ENCODE data around the gene ITPRIPL2. TPM values are rescaled to one million over a fixed set of nuclear protein-coding genes. Genes with fewer than 3 reads are reported as not detected.

The ITPRIPL2 gene
- total and polyA plus RNA-seq, 2 of the 13 experiments (the other 11 are each of a cell fraction or from before 2014, with no cell fraction given) = 5.9 to 12.6 TPM

DNA sequence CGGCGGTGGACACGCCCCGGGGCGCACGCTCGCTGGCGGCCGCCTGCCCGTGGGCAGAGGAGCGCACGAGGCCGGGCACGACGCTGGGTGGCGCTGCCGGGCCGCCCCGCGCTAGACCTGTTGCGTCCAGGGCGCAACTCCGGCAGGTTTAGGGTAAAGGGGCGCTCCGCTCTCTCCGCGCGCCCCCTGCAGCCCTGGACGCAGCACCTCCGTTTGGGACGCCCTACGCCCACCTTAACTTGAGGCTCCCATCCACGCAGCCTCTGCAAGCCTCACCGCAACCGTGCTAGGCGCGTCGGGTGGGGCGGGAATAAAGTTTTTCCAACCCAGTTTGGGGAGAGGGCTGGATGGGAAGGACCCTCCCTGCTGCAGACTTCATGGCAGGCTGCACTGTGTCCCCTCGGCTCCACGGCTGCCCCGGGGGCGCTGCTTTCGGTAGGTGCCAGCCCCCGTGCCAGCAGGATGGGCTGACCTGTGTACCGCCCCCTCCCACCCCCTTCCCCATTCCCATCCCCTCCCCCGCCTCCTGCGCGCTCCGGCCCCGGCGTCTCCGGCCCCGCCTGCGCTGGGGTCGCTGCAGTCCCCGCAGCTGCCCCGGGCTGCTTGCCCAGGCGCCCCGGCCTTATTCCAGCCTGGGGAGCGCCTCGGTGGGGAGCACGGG lies 54.1 kb downstream of the ITPRIPL2 start, which contains the start of gene SYT17 (continued):
- peak; percentile 99 for TF ChIP-seq HNRNPLL (IDR thresholded peaks at IDR 0.05; ENCODE audit: low read depth, low read length, poor library complexity, severe bottlenecking)
- TF ChIP-seq KLF13 (CRISPR knock-in tag; IDR thresholded peaks at IDR 0.05) = no peak
- no peak for TF ChIP-seq JDP2 (CRISPR knock-in tag; IDR thresholded peaks at IDR 0.05; ENCODE audit: borderline replicate concordance)
- TF ChIP-seq, protein P1, sequence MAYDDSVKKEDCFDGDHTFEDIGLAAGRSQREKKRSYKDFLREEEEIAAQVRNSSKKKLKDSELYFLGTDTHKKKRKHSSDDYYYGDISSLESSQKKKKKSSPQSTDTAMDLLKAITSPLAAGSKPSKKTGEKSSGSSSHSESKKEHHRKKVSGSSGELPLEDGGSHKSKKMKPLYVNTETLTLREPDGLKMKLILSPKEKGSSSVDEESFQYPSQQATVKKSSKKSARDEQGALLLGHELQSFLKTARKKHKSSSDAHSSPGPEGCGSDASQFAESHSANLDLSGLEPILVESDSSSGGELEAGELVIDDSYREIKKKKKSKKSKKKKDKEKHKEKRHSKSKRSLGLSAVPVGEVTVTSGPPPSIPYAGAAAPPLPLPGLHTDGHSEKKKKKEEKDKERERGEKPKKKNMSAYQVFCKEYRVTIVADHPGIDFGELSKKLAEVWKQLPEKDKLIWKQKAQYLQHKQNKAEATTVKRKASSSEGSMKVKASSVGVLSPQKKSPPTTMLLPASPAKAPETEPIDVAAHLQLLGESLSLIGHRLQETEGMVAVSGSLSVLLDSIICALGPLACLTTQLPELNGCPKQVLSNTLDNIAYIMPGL (CRISPR knock-in tag; IDR thresholded peaks at IDR 0.05; ENCODE audit: borderline replicate concordance in 1 of 2, low read depth in 1 of 2) = peak; percentile 55 to 62; a peak in 2 of 4 replicates
- TF ChIP-seq, protein P2, sequence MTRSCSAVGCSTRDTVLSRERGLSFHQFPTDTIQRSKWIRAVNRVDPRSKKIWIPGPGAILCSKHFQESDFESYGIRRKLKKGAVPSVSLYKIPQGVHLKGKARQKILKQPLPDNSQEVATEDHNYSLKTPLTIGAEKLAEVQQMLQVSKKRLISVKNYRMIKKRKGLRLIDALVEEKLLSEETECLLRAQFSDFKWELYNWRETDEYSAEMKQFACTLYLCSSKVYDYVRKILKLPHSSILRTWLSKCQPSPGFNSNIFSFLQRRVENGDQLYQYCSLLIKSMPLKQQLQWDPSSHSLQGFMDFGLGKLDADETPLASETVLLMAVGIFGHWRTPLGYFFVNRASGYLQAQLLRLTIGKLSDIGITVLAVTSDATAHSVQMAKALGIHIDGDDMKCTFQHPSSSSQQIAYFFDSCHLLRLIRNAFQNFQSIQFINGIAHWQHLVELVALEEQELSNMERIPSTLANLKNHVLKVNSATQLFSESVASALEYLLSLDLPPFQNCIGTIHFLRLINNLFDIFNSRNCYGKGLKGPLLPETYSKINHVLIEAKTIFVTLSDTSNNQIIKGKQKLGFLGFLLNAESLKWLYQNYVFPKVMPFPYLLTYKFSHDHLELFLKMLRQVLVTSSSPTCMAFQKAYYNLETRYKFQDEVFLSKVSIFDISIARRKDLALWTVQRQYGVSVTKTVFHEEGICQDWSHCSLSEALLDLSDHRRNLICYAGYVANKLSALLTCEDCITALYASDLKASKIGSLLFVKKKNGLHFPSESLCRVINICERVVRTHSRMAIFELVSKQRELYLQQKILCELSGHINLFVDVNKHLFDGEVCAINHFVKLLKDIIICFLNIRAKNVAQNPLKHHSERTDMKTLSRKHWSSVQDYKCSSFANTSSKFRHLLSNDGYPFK (CRISPR knock-in tag; IDR thresholded peaks at IDR 0.05; ENCODE audit: borderline replicate concordance) = no peak
- peak; percentile 75 for TF ChIP-seq SALL1 (CRISPR knock-in tag; IDR thresholded peaks at IDR 0.05)
- TF ChIP-seq TBX3 (IDR thresholded peaks at IDR 0.05; ENCODE audit: borderline replicate concordance) = no peak
- TF ChIP-seq TGIF2 (CRISPR knock-in tag; IDR thresholded peaks at IDR 0.05) = no peak
- TF ChIP-seq ZNF550 (CRISPR knock-in tag; IDR thresholded peaks at IDR 0.05; ENCODE audit: borderline replicate concordance) = no peak
- TF ChIP-seq, protein P3, sequence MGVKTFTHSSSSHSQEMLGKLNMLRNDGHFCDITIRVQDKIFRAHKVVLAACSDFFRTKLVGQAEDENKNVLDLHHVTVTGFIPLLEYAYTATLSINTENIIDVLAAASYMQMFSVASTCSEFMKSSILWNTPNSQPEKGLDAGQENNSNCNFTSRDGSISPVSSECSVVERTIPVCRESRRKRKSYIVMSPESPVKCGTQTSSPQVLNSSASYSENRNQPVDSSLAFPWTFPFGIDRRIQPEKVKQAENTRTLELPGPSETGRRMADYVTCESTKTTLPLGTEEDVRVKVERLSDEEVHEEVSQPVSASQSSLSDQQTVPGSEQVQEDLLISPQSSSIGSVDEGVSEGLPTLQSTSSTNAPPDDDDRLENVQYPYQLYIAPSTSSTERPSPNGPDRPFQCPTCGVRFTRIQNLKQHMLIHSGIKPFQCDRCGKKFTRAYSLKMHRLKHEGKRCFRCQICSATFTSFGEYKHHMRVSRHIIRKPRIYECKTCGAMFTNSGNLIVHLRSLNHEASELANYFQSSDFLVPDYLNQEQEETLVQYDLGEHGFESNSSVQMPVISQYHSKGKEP (CRISPR knock-in tag; IDR thresholded peaks at IDR 0.05) = no peak
- TF ChIP-seq ZNF44 (CRISPR knock-in tag; IDR thresholded peaks at IDR 0.05) = no peak
- no peak for TF ChIP-seq GLI4 (CRISPR knock-in tag; IDR thresholded peaks at IDR 0.05; ENCODE audit: borderline replicate concordance)
- TF ChIP-seq SNRNP70 (IDR thresholded peaks at IDR 0.05; ENCODE audit: low read depth, low read length) = no peak
- TF ChIP-seq, protein P4, sequence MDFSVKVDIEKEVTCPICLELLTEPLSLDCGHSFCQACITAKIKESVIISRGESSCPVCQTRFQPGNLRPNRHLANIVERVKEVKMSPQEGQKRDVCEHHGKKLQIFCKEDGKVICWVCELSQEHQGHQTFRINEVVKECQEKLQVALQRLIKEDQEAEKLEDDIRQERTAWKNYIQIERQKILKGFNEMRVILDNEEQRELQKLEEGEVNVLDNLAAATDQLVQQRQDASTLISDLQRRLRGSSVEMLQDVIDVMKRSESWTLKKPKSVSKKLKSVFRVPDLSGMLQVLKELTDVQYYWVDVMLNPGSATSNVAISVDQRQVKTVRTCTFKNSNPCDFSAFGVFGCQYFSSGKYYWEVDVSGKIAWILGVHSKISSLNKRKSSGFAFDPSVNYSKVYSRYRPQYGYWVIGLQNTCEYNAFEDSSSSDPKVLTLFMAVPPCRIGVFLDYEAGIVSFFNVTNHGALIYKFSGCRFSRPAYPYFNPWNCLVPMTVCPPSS (IDR thresholded peaks at IDR 0.05) = no peak
- TF ChIP-seq, protein P5, sequence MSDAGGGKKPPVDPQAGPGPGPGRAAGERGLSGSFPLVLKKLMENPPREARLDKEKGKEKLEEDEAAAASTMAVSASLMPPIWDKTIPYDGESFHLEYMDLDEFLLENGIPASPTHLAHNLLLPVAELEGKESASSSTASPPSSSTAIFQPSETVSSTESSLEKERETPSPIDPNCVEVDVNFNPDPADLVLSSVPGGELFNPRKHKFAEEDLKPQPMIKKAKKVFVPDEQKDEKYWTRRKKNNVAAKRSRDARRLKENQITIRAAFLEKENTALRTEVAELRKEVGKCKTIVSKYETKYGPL (CRISPR knock-in tag; IDR thresholded peaks at IDR 0.05) = no peak
- TF ChIP-seq POGZ (CRISPR knock-in tag; IDR thresholded peaks at IDR 0.05) = peak; percentile 58; the same call in 1 of the 2 replicates
- no peak for TF ChIP-seq ZSCAN29 (CRISPR knock-in tag; conservative IDR thresholded peaks at IDR 0.05)
- TF ChIP-seq, protein P6, sequence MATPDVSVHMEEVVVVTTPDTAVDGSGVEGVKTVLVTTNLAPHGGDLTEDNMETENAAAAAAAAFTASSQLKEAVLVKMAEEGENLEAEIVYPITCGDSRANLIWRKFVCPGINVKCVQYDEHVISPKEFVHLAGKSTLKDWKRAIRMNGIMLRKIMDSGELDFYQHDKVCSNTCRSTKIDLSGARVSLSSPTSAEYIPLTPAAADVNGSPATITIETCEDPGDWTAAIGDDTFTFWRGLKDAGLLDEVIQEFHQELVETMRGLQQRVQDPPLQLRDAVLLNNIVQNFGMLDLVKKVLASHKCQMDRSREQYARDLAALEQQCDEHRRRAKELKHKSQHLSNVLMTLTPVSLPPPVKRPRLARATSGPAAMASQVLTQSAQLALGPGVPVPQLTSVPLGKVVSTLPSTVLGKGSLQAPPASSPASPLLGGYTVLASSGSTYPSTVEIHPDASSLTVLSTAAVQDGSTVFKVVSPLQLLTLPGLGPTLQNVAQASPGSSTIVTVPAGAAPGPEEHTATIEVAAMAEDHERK (CRISPR knock-in tag; IDR thresholded peaks at IDR 0.05; ENCODE audit: low read depth) = no peak
- TF ChIP-seq PHF21A (CRISPR knock-in tag; IDR thresholded peaks at IDR 0.05) = no peak

All from HepG2 (cell line).